ENCODE results near the gene USP24. TPM values are rescaled to one million over a fixed set of nuclear protein-coding genes. Genes with fewer than 3 reads are reported as not detected.

The USP24 gene
- total and polyA plus RNA-seq, 10 of the 15 experiments (the other 5 are each of a cell fraction or from before 2014, with no cell fraction given) = 4.6 to 36.5 (median 25.3) TPM

- BruUV-seq (replicated peaks) = no TSS peak
- ChIA-PET CTCF (interaction anchor here (1.1 to 2.7 kb wide), 3 partner anchors 8 to 81 kb away, joined by 3 to 13 read pairs (median 3); no protein-coding TSS in a partner anchor), SMC1A (ENCODE audit: uncharacterized antibody, unreplicated experiment) (interaction anchor here (1.1 to 3.0 kb wide), 4 partner anchors 9 to 30 kb away, joined by 3 to 17 read pairs (median 9); no protein-coding TSS in a partner anchor), POLR2A (no interaction called here), RAD21 (ENCODE audit: unreplicated experiment) (interaction anchor here (0.9 kb wide), 1 partner anchor 9 kb away, joined by 4 read pairs; no protein-coding TSS in a partner anchor)
- in situ Hi-C loops (cut with MboI) = no loop called here
- no peak for DNase-seq (ENCODE audit: low read depth, low spot score)
- Histone ChIP-seq H2AFZ (ENCODE audit: control insufficient read depth, low read depth, low read length) (no peak overlapping the region), H3K4me3 (no peak overlapping the region), H3K9ac (ENCODE audit: control insufficient read depth, insufficient read depth, low read length) (no peak overlapping the region), H3K36me3 (ENCODE audit: control insufficient read depth in 2 of 2, insufficient read depth in 2 of 2, low read length in 1 of 2) (peaks cover 0 to 3% of the 10 kb centered on the region in 2 experiments; a peak in 3 of 4 replicates), H3K27me3 (replicated peaks in 1 of 2; ENCODE audit: control insufficient read depth in 2 of 2, insufficient read depth in 2 of 2, low read length in 1 of 2) (no peaks in the 10 kb centered on the region), H3K27ac (ENCODE audit: control insufficient read depth, insufficient read depth) (no peak overlapping the region), H3K79me2 (ENCODE audit: control insufficient read depth, insufficient read depth, low read length) (peaks cover 17% of the 10 kb centered on the region), H3K4me2 (ENCODE audit: control insufficient read depth, insufficient read depth) (no peak overlapping the region), H3K9me3 (replicated peaks; ENCODE audit: control insufficient read depth, insufficient read depth, low read length) (no peaks in the 10 kb centered on the region), H3K4me1 (ENCODE audit: control insufficient read depth, insufficient read depth, low read length) (peaks cover 5% of the 10 kb centered on the region; the same call in 1 of the 2 replicates), H4K20me1 (ENCODE audit: control insufficient read depth, insufficient read depth) (no peaks in the 10 kb centered on the region)
- ATAC-seq = no peak
- intact Hi-C loops (cut with micrococcal nuclease; ENCODE audit: unreplicated experiment) = no loop called here
- no peak for FAIRE-seq
- TF ChIP-seq EZH2 (IDR thresholded peaks at IDR 0.05; ENCODE audit: borderline replicate concordance, control insufficient read depth, low read depth, low read length) (no peak), E4F1 (IDR thresholded peaks at IDR 0.05; ENCODE audit: borderline replicate concordance, partially characterized antibody) (no peak), CHD1 (IDR thresholded peaks at IDR 0.05; ENCODE audit: low read depth, low read length) (no peak), CREM (IDR thresholded peaks at IDR 0.05; ENCODE audit: low read depth) (no peak), USF2 (IDR thresholded peaks at IDR 0.05; ENCODE audit: borderline replicate concordance, low read depth, low read length) (no peak), FOXK2 (IDR thresholded peaks at IDR 0.05) (no peak), NFXL1 (IDR thresholded peaks at IDR 0.05; ENCODE audit: borderline replicate concordance) (no peak)
- WGBS (ENCODE audit: insufficient coverage, insufficient replicate concordance, low lambda C conversion rate, missing lambda C conversion rate) = 92% methylated on average over 5 of the region's 5 CpGs
Observed at GRCh38 chr1:55196433-55197035, 18.6 kb downstream of the USP24 start.

Measured in GM12878 (cell line).